OCI-LY3 (cell line): ENCODE results near the gene HMGXB4.

Experiments
- EZH2phosphoT487 ChIP-seq: fragments of 200-600 bp; shearing (Covaris generic); IDR thresholded peaks from 2 replicates; pipeline ENCODE4 v1.6.1; 2018; ENCODE audit warnings: antibody characterized with exemption, mixed run types, low read depth
- TF ChIP-seq, protein P1 (sequence below): fragments of 200-600, 300-600 bp; sonication (generic); IDR thresholded peaks from 2 replicates; pipeline ENCODE4 v1.5.1; 2014; ENCODE audit warnings: antibody characterized with exemption, low read length, low read depth

GRCh38 chr22:35315855-35316745, 58.8 kb downstream of the HMGXB4 start:
- TF ChIP-seq, protein P1, sequence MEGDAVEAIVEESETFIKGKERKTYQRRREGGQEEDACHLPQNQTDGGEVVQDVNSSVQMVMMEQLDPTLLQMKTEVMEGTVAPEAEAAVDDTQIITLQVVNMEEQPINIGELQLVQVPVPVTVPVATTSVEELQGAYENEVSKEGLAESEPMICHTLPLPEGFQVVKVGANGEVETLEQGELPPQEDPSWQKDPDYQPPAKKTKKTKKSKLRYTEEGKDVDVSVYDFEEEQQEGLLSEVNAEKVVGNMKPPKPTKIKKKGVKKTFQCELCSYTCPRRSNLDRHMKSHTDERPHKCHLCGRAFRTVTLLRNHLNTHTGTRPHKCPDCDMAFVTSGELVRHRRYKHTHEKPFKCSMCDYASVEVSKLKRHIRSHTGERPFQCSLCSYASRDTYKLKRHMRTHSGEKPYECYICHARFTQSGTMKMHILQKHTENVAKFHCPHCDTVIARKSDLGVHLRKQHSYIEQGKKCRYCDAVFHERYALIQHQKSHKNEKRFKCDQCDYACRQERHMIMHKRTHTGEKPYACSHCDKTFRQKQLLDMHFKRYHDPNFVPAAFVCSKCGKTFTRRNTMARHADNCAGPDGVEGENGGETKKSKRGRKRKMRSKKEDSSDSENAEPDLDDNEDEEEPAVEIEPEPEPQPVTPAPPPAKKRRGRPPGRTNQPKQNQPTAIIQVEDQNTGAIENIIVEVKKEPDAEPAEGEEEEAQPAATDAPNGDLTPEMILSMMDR, result no peak
- no peak for TF ChIP-seq EZH2phosphoT487
